LNCaP clone FGC (cell line): ENCODE data around the gene PCP4.

Experiments used
- DNase-seq: peaks from one replicate; pipeline ENCODE4 v3.0.0-alpha.2; 2011; ENCODE audit warnings: low read depth
- H3K4me3 ChIP-seq: 2 replicates; pipeline ENCODE4 v1.5.1; 2011; ENCODE audit warnings: mild to moderate bottlenecking, low read depth, low read length, control low read depth
- TF ChIP-seq, protein P1 (sequence below): IDR thresholded peaks from 2 replicates; pipeline ENCODE4 v1.5.1; 2012; ENCODE audit warnings: mild to moderate bottlenecking; ENCODE audit not compliant: control insufficient read depth, insufficient read depth; ENCODE audit errors: extremely low read depth

Gene PCP4

DNA sequence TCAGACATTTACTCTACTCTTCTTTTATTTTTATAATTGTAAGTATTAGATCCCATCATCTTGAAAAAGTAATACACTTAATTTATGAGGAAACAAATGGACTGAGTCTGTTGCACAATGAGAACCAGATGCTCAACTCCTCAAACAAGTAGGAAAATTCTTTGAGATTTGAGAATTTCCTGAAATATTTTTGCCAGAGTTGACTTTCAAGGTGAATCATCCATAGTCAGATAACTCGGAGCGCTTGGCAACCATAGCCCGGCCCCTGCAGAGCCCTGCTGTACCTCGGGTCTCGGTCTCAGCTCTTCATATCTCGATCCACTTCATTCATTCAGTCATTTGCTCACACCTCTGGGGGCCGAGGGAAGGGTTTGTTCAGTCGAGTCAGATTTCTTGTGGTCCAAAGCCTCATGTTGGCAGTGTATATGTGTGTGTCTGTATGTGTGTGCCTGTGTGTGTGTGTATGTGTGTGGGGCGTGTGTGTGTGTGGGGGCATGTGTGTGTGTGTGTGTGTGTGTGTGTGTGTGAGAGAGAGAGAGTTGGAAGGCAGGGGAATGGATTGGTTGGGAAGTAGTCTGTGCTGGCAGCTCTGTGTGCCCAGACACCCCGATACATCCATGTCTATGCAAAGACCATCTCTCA lies 18.1 kb upstream of the PCP4 start:
- TF ChIP-seq, protein P1, sequence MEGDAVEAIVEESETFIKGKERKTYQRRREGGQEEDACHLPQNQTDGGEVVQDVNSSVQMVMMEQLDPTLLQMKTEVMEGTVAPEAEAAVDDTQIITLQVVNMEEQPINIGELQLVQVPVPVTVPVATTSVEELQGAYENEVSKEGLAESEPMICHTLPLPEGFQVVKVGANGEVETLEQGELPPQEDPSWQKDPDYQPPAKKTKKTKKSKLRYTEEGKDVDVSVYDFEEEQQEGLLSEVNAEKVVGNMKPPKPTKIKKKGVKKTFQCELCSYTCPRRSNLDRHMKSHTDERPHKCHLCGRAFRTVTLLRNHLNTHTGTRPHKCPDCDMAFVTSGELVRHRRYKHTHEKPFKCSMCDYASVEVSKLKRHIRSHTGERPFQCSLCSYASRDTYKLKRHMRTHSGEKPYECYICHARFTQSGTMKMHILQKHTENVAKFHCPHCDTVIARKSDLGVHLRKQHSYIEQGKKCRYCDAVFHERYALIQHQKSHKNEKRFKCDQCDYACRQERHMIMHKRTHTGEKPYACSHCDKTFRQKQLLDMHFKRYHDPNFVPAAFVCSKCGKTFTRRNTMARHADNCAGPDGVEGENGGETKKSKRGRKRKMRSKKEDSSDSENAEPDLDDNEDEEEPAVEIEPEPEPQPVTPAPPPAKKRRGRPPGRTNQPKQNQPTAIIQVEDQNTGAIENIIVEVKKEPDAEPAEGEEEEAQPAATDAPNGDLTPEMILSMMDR = no peak
- no peak overlapping the region for H3K4me3 ChIP-seq
- no peak for DNase-seq

DNA sequence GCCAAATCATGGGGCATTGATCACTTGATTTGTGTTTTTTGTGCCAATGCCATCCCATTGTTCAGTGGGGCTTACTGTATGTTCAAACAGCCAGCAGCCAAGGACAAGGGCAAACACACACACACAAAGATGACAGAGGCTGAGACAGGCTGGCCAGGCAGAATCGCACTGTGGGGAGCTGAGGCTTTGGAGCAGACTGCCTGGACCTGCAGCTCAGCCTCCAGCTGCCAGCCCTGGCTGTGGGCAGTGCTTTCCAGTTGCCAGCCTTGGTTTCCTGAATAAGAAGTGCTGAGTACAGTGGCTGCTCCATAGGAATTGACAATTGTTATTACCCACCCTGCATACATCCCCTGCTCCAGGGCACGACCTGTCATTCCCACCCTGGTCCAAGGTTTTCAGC lies 16.9 kb upstream of the PCP4 start:
- H3K4me3 ChIP-seq = no peak overlapping the region
- DNase-seq = no peak
- TF ChIP-seq, protein P1 = no peak

DNA sequence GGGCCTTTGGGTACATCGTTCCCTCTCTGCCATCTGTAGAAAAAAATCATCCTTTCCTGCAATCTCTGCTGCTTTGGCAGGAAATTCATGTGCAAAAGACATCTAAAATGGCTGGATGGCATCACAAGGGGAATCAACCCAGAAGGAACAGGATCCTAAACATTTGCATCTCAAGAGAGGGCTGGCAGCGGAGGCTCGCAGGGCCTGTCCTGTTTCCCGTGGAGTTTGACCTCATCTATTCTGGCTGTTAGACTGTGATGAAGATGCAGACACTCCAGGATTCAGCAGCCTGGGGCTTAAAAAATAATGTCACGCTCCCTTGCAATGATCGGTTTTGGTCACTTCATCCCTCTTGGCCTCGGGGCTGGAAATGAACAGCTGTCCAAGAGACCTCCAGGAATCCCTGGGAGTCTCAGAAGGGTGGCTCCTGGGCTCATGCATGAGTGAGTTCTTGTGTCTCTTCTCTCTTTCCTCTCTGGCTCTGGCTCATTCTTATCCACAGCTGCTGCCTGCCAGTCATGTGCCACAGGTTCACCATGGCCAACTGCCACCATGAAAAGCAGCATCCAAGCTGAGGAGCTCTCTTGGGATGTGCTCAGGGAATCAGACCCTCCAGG lies 16.1 kb upstream of the PCP4 start:
- no peak overlapping the region for H3K4me3 ChIP-seq
- DNase-seq = no peak
- TF ChIP-seq, protein P1 = no peak

DNA sequence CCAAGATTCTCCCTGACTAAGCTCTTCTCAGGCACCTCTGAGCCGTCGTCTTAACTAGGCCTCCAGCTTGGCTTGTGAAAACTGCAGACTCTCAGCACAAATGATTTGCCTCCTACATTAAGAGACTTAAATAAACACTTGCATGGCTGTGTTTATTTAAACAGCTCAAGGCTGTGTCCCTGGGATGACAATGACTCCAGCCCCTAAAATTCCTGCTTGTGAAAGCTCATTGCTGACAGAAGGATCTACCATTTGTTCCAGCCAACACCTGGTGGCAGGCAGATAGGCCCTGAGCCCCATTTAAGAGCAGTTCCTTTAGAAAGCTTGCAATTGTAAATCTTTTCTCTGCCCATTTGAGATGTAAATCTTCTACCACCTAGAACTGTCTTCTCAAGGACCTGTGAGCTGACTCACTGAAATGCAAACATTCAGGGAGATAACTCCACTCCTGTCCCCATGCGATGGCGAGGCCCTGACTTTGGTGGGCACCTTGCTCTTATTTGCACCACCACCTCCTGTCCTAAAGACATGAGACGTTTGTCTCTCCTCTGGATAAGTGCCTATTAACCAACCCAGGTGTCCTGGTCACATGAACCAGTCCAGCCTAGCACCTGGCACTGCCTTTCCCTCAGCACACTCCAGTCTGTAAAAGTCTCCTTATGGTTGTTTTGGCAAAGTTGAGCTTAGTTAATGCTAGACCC lies 15.1 kb upstream of the PCP4 start:
- H3K4me3 ChIP-seq = no peak overlapping the region
- DNase-seq = no peak
- TF ChIP-seq, protein P1 = no peak

DNA sequence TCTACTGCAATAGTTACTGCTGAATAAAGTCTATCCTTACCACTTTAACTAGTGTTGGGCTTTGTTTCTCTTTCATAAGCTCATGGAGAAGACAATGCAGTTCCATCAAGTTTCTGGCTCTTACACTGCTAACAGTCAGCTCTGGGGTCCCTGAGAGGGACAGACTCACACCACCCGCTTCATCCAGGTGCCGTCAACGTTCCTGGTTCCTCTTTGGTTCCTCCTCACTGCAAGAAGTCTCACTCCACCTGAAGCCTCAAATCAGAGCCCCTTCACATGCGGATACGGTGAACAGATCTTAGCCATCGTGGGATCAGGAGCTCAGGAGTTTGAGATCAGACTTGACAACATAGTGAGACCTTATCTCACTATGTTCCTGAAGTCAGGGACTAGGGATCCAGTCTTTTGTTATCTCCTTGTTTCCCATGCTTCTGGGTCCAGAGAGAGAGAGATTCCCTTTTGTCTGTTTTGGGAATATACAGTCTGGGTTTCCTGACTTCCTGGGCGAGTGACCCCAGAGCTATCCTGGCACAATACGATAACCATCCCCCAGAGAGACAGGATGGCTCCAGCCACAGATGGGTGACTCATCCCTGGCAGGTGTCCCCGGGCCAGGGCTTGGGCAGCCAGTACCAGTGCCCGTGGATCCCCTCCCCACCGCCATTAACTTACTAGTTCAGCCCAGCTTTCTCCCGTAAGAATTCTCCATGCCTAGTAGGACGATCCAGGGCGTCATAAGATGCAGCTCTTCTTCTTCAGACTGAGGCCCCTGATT lies 14.3 kb upstream of the PCP4 start:
- no peak overlapping the region for H3K4me3 ChIP-seq
- no peak for DNase-seq
- TF ChIP-seq, protein P1 = no peak

- no peak for DNase-seq
- TF ChIP-seq, protein P1 = no peak
- no peak overlapping the region for H3K4me3 ChIP-seq
These were observed 12.7 kb upstream of the PCP4 start for GRCh38 chr21:39854572-39854971.
